GM15510 (cell line): ENCODE measurements around the gene TTLL8.

Source experiments
- POLR2A ChIP-seq: IDR thresholded peaks from 3 replicates; pipeline ENCODE4 v1.6.1; 2011; ENCODE audit warnings: borderline replicate concordance; ENCODE audit not compliant: insufficient read length; ENCODE audit errors: extremely low read depth

The TTLL8 gene

DNA sequence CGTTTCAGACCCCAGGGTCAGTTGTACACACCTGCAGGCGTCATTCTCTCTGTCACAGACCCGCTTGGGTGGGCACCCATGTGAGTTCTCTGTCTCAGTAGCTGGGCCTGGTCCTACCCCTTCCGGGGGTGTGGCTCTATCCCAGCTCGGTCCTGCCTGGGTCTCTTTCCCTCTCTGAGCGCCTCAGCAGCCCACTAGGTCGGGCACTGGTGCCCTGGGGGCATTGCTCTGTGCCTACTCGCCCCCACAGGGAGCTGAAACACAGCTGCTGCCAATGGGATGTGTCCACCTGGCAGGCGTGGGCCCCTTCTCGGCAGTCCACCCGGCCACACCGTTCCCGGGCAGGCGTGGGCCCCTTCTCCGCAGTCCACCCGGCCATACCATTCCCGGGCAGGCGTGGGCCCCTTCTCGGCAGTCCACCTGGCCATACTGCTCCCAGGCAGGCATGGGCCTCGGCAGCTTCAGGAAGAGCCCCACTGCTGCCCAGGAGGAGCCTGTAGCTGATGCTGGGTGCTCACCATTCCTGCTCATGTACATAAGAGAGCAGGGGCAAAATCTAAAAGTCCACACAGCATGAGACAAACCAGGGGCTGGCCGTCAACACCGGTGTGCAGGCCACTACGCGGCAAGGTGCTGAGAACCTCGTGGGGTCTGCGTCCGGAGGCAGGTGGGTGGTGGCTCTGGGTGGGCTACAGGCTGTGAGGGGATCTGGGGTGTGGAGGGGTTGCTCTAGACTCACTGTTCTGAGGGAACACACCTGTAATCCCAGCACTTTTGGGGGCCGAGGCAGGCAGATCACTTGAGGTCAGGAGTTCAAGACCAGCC is 14.8 kb upstream of the TTLL8 start:
- no peak for TF ChIP-seq POLR2A

DNA sequence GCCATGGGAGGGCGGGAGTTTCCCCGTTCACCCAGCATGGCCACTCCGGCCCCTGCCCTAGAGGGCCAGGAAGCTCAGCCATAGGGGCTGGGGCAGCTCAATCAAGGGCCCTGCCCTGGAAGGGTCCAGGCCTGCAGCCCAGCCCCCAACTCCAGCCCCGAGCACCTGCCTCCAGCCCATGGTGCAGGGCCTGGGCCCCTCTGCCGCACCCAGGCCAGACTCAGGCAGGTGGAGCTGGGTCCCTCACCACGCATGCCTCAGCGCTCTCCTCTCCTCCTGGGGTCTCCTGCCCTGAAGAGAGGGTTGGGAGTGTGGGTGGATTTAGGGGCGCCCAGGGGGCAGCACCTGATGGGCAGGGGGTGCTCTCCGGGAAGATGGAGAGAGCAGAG is 14.1 kb upstream of the TTLL8 start:
- TF ChIP-seq POLR2A = no peak

DNA sequence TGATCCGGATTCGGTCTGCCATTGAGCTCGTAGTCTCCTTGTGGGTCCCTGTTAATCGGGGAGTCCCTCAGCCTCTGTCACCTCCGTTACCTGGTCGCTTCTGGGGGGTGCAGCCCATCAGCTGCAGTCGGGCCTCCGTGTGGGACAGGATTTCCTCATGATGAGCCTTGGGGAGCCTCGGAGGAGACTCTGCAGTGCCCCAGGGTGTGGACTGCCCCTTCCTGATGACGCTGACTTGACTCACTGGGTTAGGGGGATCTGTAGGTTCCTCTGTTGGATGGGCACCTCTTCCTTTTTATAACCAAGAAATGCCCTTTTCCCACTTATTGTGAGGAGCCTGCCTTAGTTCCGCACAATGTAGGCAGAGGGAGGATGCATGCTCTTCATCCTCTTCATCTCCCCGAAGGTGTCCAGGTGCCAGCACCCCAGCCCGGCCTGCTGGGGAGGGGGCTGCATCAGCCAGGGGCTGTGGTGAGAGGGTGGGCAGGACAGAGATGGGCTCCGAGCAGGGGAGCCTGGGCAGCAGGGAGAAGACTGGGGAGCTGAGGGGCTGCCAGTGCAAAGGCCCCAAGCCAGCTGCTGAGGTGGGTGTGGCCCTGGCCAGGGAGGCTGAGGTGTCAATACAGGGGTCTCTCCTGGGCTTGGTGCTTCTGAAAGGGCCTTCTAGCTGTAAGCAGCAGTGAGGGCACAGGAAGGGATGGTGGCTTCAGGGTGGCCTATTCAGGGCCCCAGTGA is 13.5 kb upstream of the TTLL8 start:
- no peak for TF ChIP-seq POLR2A

DNA sequence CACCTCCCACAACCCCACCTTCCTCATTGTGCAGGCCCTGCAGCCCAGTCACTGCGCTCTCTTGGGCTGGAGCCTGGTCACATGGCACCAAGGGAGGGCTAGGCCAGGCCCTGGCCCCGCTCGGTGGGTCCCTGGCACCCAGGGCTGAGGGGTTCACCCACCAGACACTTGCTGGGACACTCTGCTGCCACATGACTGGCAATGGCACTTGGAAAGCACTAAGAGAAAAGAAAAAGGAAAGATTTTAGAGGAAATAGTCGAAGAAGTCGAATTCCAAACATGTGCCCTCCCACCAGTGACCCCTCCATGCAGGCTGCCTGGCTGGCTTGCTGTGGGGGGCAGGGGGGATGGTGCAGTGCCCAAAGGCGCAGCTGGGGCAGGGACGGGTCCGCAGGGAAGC is 12.3 kb upstream of the TTLL8 start:
- TF ChIP-seq POLR2A = no peak

DNA sequence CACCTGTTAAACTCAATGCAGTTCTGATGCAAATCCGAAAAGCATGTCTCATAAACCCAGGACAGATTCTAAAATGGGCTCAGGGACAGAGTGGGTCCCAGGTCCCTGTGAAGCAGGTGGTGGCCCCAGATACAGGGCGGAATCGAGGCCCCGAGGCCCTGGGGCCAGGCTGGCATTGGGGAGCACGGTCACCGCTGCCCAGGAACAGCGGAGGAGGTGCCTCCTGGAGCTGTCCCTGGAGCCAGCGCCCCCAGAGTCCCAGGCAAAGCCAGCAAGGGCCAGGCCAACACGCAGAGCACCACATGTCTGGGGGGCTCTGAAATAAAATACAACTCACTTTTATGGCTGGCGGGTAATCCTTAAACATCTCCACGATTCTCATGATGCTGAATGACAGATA is 10.0 kb upstream of the TTLL8 start:
- no peak for TF ChIP-seq POLR2A

DNA sequence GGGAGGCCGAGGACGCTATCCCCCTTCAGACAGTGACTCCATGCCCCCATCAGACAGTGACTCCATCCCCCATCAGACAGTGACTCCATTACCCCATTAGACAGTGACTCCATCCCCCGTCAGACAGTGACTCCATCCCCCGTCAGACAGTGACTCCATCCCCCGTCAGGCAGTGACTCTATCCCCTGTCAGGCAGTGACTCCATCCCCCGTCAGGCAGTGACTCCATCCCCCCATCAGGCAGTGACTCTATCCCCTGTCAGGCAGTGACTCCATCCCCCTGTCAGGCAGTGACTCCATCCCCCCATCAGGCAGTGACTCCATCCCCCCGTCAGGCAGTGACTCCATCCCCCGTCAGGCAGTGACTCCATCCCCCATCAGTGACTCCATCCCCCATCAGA is 9.1 kb upstream of the TTLL8 start:
- no peak for TF ChIP-seq POLR2A

DNA sequence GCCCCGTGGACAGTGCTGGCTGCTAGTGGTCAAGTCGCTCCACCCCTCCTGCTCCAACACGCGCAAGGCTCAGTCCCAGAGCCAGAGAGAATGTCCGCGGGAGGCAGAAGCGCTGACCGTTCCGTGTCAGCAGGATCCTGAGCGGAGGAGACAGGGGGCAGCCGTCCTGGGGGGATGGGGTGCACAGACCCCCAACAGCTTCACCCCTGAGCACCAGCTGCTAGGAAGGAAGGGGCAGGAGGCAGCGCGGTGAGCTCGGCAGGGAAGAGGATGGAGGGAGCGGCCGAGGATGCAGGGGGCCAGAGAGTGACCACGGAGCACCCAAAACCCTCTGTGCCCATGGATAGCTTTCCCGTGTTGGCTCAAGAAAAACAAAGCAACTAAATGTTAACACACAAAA is 6.4 kb upstream of the TTLL8 start:
- TF ChIP-seq POLR2A = no peak

DNA sequence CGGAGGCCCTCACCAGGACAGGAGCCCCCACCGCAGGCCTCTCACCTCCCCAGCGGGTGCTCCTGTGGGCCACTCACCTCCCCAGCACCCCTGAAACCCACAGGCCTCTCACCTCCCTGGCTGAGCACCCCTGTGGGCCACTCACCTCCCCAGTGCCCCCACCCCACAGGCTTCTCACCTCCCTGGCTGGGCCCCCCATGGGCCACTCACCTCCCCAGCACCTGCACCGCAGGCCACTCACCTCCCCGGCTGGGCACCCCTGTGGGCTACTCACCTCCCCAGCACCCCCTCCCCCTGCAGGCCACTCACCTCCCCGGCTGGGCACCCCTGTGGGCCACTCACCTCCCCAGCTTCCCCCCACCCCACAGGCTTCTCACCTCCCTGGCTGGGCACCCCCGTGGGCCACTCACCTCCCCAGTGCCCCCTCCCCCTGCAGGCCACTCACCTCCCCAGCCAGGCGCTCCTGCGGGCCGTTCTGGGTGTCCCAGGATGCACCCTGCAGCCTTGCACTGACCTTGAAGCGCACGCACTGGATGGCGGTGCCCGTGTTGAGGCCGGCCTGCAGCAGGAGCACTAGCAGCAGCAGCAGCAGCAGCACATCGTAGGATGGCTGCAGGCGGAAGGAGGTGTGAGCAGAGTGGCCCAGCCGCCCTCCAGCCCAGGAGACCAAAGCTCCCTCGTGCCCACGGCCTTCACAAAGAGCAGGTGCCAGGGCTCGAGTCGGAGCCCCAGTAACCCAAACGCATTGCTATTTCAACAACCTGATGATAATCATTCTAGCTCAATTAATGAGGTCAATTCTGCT is 5.7 kb upstream of the TTLL8 start:
- no peak for TF ChIP-seq POLR2A

DNA sequence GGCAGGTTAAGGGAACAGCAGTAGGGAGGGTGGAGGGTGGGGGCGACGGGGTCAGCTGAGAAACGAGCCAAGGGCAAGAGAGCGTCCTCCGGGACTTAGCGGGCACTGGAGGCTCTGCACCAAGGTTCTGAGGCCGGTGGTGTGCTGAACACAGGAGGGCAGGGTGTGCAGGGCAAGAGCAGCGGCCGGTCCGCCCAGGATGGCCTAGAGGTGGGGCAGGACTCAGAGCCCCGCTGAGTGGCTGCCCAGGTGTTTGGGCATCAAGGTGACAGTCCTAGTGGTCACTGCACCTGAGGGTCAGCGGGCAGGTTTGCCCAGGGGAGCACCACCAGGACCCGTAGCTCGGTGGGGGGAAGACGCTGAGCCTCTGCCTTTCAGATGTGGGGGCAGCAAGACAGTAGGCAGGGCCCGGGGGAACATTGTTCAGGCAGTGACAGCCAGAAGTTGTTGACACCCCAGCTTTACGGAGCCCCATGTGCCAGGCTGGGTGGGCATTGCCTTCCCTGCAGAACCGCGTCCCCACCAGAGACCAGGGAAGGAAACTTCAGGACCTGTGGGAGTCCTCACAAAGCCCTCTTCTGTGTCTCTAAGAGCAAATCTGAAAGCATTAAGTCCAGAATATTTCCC is 4.5 kb upstream of the TTLL8 start:
- TF ChIP-seq POLR2A = no peak

DNA sequence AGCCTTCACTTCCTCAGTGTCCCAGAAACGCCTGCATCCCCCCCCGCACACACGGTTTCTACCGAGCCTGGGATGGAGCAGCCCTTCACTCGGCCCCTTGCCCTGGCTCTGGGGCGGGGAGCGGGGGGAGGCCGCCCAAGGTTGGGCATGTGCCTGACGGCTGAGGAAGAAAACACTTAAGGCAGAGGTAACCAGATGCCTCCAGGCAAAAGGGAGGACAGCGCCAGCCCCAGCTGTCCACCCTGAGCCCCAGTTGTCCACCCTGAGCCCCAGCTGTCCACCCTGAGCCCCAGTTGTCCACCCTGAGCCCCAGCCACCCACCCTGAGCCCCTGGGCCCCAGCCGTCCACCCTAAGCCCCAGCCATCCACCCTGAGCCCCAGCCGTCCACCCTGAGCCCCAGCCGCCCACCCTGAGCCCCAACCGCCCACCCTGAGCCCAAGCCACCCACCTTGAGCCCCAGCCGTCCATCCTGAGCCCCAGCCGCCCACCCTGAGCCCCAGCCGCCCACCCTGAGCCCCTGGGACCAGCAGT is 3.8 kb upstream of the TTLL8 start:
- TF ChIP-seq POLR2A = no peak

DNA sequence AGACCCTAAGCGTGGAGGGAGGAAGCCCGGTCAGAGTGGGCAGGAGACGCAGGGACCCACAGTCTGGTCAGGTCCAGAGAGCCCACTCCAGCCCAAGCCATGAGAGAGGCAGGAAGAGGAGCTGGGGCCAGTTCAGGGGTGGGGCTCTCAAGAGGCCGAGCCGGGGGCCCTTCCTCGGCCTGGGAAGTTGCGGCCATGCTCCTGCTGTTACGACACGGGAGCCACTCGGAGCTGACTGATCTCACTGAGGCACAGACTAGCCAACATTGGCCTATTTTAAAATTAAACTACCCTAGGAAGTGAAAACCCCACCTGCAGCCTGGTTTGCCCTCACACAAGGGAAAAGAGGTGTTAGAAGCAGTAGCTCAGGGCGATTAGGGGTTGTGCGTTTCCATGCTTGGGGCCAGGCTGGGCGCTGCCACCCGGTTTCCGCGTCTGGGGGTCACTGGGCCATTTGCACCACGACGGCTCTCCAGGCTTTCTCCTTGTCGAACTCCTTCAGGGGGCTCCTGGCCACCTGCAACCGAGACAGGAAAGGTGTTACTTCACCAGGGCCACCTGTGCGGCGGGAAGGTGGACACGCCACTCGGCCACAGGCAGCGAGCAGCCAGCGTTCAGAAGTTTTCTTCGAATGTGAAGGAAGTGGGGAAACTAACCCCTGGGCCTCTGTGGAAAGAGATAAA is 3.2 kb upstream of the TTLL8 start:
- no peak for TF ChIP-seq POLR2A

DNA sequence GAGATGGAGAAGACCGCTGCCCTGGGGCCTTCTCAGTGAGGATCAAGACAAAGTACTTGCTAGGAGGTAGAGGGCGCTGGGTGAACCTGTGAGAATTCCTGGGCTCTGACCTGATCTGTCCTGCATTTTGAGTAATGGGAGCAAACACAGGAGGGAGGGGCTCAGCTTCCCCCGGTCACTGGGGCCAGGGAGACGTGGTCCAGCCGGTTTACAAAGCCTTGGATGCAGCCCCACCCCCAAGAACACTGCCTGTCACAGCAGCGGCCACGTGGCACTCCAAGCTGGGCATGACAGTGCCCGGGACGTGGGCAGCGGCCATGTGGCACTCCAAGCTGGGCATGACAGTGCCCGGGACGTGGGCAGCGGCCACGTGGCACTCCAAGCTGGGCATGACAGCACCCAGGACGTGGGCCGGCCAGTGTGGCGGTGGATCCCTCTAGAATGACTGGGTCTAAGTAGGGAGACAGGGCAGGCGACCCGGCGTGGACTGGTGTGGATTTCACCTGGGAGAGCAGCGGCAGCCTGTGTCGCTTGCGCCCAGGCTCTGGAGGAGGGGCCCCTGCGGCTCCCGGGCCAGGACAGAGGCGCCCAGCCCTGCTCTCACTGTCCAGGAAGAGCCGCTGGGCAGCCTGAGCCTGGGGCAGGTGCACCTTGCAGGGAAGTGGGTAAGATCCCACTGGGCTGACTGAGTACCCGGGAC is 2.5 kb upstream of the TTLL8 start:
- no peak for TF ChIP-seq POLR2A

DNA sequence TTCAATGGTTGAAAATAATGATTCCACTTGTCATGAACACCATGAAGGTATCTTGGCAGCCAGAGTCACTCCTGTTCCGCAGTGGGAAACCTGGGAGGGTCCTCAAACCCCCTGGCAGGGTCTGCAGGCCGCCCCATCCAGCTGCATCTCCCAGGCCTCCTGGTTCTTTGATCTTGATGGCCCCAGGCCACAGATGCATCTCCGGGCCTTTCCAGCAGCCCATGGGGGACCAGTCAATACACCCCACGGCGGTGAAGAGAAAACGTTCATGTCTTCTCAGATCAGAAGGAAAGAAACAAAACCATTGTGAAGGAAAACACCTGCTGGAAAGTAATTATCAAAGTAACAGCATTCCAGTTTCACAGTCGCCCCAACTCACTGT is 1.8 kb upstream of the TTLL8 start:
- no peak for TF ChIP-seq POLR2A
